ENCODE data around the gene FHIT.

The FHIT gene

GRCh38 chr3:60528651-60529050, 722.6 kb downstream of the FHIT start:
- DNase-seq, result no peak

- no peak for DNase-seq
Observed at GRCh38 chr3:60523536-60523935, 727.7 kb downstream of the FHIT start.

GRCh38 chr3:60517134-60517533, 734.1 kb downstream of the FHIT start:
- DNase-seq, result no peak

- DNase-seq, result no peak
Observed at GRCh38 chr3:60514866-60515265, 736.4 kb downstream of the FHIT start.

- DNase-seq, result no peak
Observed at GRCh38 chr3:60514085-60514649, 737.1 kb downstream of the FHIT start.

GRCh38 chr3:60513241-60513640, 738.0 kb downstream of the FHIT start:
- no peak for DNase-seq

GRCh38 chr3:60512506-60512905, 738.7 kb downstream of the FHIT start:
- no peak for DNase-seq

- DNase-seq, result no peak
Observed at GRCh38 chr3:60509471-60509870, 741.8 kb downstream of the FHIT start.

GRCh38 chr3:60504827-60505457, 746.3 kb downstream of the FHIT start:
- no peak for DNase-seq

GRCh38 chr3:60501314-60501713, 749.9 kb downstream of the FHIT start:
- DNase-seq, result no peak

GRCh38 chr3:60497902-60498301, 753.4 kb downstream of the FHIT start:
- DNase-seq, result no peak

- no peak for DNase-seq
Observed at GRCh38 chr3:60490992-60491391, 760.3 kb downstream of the FHIT start.

- DNase-seq, result no peak
Observed at GRCh38 chr3:60475096-60475495, 776.2 kb downstream of the FHIT start.

- no peak for DNase-seq
Observed at GRCh38 chr3:60469481-60469880, 781.8 kb downstream of the FHIT start.

GRCh38 chr3:60463685-60464084, 787.6 kb downstream of the FHIT start:
- no peak for DNase-seq

GRCh38 chr3:60461267-60461666, 790.0 kb downstream of the FHIT start:
- DNase-seq, result no peak

GRCh38 chr3:60456180-60456579, 795.1 kb downstream of the FHIT start:
- DNase-seq, result no peak

GRCh38 chr3:60453326-60453725, 797.9 kb downstream of the FHIT start:
- no peak for DNase-seq

- no peak for DNase-seq
Observed at GRCh38 chr3:60448696-60449095, 802.6 kb downstream of the FHIT start.

GRCh38 chr3:60445446-60445845, 805.8 kb downstream of the FHIT start:
- no peak for DNase-seq

GRCh38 chr3:60444898-60445437, 806.3 kb downstream of the FHIT start:
- no peak for DNase-seq

- DNase-seq, result no peak
Observed at GRCh38 chr3:60440869-60441268, 810.4 kb downstream of the FHIT start.

- no peak for DNase-seq
Observed at GRCh38 chr3:60435941-60436650, 815.2 kb downstream of the FHIT start.

- DNase-seq, result no peak
Observed at GRCh38 chr3:60434950-60435349, 816.3 kb downstream of the FHIT start.

Measured in activated gamma-delta T cell treated with Interleukin-2 at 50 U/mL for 16 hours (primary cell).